Ovary (tissue), 3 donors: ENCODE results near the gene MYBPC3.

ENCODE experiments used
- EP300 ChIP-seq: sonication (generic); formaldehyde crosslinking; IDR thresholded peaks from one replicate; pipeline ENCODE4 v1.6.1; 2017; ENCODE audit warnings: antibody characterized with exemption
- POLR2A ChIP-seq: fragments of 450-650 bp; IDR thresholded peaks from one replicate; pipeline ENCODE4 v1.6.1; 2017; ENCODE audit warnings: antibody characterized with exemption, mild to moderate bottlenecking, moderate library complexity
- TF ChIP-seq, protein P1 (sequence below), 3 donors: fragments of 450-650 bp in 2 of 3; fragments of 200-600 bp in 1 of 3; IDR thresholded peaks; one replicate each; pipeline versions ENCODE4 v1.5.1 to v1.8.0; 2016 to 2022; ENCODE audit warnings: antibody characterized with exemption in 3 of 3, mild to moderate bottlenecking in 1 of 3
- donor health status: DM: no; HTN: no; CAD: no.

DNA sequence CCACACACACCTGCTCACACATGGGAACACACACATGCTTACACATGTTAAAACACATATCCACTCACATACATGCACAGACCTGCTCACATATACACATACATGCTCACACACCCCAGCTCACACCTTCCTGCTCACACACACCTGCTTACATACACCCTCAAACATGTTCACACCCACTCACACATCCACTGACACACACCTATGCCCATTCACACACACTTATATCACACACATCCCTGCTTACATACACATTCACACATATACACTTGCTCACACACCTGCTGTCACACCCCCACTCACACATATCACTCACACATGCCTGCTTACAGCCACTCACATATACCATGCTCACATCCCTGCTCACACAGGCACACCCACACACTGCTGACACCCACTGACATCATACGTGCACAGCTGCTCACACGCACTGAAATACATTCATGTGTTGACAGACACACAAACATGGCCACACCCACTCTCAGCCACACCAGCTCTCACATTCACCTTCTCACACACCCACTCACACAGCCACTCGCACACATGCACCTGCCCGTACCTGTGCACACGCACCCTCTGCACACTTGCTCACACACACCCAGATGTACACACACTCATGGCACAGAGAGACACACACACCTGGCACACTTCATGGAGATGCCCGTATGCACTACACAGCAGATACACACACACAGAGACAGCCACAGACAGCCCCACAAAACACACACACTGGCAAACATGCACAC is 5.7 kb upstream of the MYBPC3 start:
- TF ChIP-seq, protein P1, sequence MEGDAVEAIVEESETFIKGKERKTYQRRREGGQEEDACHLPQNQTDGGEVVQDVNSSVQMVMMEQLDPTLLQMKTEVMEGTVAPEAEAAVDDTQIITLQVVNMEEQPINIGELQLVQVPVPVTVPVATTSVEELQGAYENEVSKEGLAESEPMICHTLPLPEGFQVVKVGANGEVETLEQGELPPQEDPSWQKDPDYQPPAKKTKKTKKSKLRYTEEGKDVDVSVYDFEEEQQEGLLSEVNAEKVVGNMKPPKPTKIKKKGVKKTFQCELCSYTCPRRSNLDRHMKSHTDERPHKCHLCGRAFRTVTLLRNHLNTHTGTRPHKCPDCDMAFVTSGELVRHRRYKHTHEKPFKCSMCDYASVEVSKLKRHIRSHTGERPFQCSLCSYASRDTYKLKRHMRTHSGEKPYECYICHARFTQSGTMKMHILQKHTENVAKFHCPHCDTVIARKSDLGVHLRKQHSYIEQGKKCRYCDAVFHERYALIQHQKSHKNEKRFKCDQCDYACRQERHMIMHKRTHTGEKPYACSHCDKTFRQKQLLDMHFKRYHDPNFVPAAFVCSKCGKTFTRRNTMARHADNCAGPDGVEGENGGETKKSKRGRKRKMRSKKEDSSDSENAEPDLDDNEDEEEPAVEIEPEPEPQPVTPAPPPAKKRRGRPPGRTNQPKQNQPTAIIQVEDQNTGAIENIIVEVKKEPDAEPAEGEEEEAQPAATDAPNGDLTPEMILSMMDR (IDR thresholded peaks at IDR 0.05), result no peak
- TF ChIP-seq POLR2A (no peak), EP300 (no peak)
